T-helper 1 cell treated with Interleukin-12 subunit alpha and Interleukin-12 subunit beta and Interleukin-4 antibody, amounts not matched to agents 30 μg/mL and 1 μg/mL, for 36 hours (primary cell): ENCODE data around the gene CCT6B.
"Not testable (repeated sequence)": the region's sequence is repeated elsewhere in the genome, so short reads cannot be mapped to it uniquely, and the experiment has no call there.

Source experiments
- H3K27ac Mint-ChIP-seq: one replicate; pipeline ENCODE4 v1.8.0; 2021; ENCODE audit warnings: mild to moderate bottlenecking, mixed read lengths
- H3K27me3 Mint-ChIP-seq: one replicate; pipeline ENCODE4 v1.8.0; 2021; ENCODE audit warnings: low read depth, mixed read lengths
- H3K36me3 Mint-ChIP-seq: one replicate; pipeline ENCODE4 v1.8.0; 2021; ENCODE audit warnings: low read depth, mixed read lengths
- H3K4me1 Mint-ChIP-seq: one replicate; pipeline ENCODE4 v1.8.0; 2021; ENCODE audit warnings: low read depth, mixed read lengths
- H3K4me3 Mint-ChIP-seq: one replicate; pipeline ENCODE4 v1.8.0; 2021; ENCODE audit warnings: mild to moderate bottlenecking, moderate library complexity, mixed read lengths
- H3K9me3 Mint-ChIP-seq: one replicate; pipeline ENCODE4 v1.8.0; 2021; ENCODE audit warnings: mixed read lengths

CCT6B gene, protein sequence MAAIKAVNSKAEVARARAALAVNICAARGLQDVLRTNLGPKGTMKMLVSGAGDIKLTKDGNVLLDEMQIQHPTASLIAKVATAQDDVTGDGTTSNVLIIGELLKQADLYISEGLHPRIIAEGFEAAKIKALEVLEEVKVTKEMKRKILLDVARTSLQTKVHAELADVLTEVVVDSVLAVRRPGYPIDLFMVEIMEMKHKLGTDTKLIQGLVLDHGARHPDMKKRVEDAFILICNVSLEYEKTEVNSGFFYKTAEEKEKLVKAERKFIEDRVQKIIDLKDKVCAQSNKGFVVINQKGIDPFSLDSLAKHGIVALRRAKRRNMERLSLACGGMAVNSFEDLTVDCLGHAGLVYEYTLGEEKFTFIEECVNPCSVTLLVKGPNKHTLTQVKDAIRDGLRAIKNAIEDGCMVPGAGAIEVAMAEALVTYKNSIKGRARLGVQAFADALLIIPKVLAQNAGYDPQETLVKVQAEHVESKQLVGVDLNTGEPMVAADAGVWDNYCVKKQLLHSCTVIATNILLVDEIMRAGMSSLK

GRCh38 chr17:34961093-34961911 lies at the start of gene CCT6B, which contains the start of gene ZNF830:
Gene CCT6B (minus strand): TSS chr17:34961460. CDS start chr17:34961393, 67 bp downstream.
Gene ZNF830 (plus strand): TSS chr17:34961540. CDS start chr17:34961567, 27 bp downstream.
- Mint-ChIP-seq H3K27me3 (peaks cover under 1% of the 10 kb centered on the region), H3K4me1 (peaks cover 16% of the 10 kb centered on the region), H3K9me3 (peaks cover 7% of the 10 kb centered on the region), H3K36me3 (peaks cover 23% of the 10 kb centered on the region), H3K27ac (peak within 1 kb of the TSS; percentile 99), H3K4me3 (peak within 1 kb of the TSS; percentile 99)

DNA sequence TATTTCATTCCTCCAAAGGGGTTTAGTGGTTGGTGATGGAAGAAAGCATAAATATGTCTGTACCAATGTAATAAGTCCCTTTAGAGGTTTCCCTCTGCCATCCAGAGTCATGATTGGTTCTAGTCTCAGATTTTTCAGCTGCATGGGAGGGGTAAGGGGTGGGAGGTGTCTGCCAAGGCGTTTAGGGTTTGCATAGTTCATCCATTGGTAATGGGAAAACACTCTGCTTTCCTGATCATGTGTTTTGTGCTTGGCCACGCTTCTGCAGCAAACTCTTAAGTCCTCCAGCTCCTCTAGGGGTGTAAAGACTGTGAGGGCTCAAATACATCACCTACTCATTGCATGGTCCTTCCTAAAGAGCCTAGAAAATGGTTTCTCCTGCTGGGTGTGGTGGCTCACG lies 48.8 kb upstream of the CCT6B start:
- Mint-ChIP-seq H3K36me3 (peaks cover 50% of the 10 kb centered on the region), H3K27ac (no peak overlapping the region), H3K4me3 (no peak overlapping the region), H3K4me1 (peaks cover 2% of the 10 kb centered on the region), H3K9me3 (no peaks in the 10 kb centered on the region), H3K27me3 (no peaks in the 10 kb centered on the region)

GRCh38 chr17:35006961-35007360 lies 45.7 kb upstream of the CCT6B start:
- H3K4me1 Mint-ChIP-seq = peaks cover 2% of the 10 kb centered on the region
- H3K9me3 Mint-ChIP-seq = no peaks in the 10 kb centered on the region
- H3K27ac Mint-ChIP-seq = no peak overlapping the region
- no peak overlapping the region for H3K4me3 Mint-ChIP-seq
- no peaks in the 10 kb centered on the region for H3K27me3 Mint-ChIP-seq
- peaks cover 54% of the 10 kb centered on the region for H3K36me3 Mint-ChIP-seq

DNA sequence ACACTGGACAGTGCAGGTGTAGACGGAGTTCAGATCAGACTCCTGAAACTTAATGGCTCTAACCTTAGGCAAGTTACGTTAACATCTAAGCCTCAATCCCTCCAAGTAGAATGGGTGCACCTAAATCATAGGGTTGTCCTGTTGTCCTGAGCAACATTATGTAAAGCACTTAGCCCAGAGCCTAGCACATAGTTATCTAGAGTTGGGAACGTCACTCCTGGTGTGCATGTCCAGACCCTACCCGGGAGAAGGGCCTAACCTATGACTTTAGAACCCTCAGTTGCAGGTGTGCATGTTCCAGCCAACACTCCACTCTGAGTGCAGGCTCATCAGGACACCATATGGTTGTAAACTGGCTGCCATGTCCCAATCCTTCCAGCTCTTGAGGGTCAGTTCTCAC lies 45.1 kb upstream of the CCT6B start:
- H3K9me3 Mint-ChIP-seq = no peaks in the 10 kb centered on the region
- no peaks in the 10 kb centered on the region for H3K27me3 Mint-ChIP-seq
- H3K36me3 Mint-ChIP-seq = peaks cover 52% of the 10 kb centered on the region
- no peak overlapping the region for H3K27ac Mint-ChIP-seq
- H3K4me1 Mint-ChIP-seq = peaks cover 4% of the 10 kb centered on the region
- no peak overlapping the region for H3K4me3 Mint-ChIP-seq

GRCh38 chr17:35003778-35004177 lies 42.5 kb upstream of the CCT6B start:
- Mint-ChIP-seq H3K4me3 (no peak overlapping the region), H3K36me3 (peaks cover 41% of the 10 kb centered on the region), H3K27me3 (no peaks in the 10 kb centered on the region), H3K27ac (no peak overlapping the region), H3K4me1 (peaks cover 5% of the 10 kb centered on the region), H3K9me3 (no peaks in the 10 kb centered on the region)

DNA sequence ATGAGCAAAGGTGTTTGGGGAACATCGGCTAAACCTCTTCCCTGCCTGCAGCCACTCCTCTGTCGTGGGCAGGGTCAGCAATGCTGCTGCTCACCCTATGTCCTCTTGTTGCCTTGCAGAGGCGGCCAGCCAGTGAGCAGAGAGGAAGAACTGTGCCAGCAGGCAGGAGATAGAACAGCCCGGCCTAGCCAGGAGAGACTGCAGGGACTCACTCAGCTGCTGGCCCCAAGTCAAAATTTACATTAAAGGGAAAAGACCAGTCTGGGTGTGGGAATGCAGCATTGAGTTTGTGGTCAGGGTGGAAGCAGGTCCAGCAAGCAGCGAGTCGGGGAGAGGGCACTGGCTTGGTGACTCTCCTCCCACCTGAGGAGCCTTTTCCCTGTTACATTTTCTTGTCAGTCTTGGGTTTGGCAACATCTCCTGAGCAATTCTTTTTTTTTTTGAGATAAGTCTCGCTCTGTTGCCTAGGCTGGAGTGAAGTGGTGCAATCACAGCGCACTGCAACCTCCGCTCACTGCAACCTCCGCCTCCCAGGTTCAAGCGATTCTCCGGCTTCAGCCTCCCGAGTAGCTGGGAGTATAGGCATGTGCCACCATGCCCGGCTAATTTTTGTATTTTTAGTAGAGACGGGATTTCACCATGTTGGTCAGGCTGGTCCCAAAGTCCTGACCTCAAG lies 41.8 kb upstream of the CCT6B start:
- Mint-ChIP-seq H3K36me3 (peaks cover 43% of the 10 kb centered on the region), H3K27me3 (no peaks in the 10 kb centered on the region), H3K27ac (peak overlapping the region; percentile 26), H3K4me3 (no peak overlapping the region), H3K9me3 (no peaks in the 10 kb centered on the region), H3K4me1 (peaks cover 10% of the 10 kb centered on the region)

GRCh38 chr17:35001549-35001948 lies 40.3 kb upstream of the CCT6B start:
- H3K4me3 Mint-ChIP-seq = no peak overlapping the region
- no peaks in the 10 kb centered on the region for H3K27me3 Mint-ChIP-seq
- H3K36me3 Mint-ChIP-seq = peaks cover 38% of the 10 kb centered on the region
- H3K4me1 Mint-ChIP-seq = peaks cover 10% of the 10 kb centered on the region
- no peaks in the 10 kb centered on the region for H3K9me3 Mint-ChIP-seq
- H3K27ac Mint-ChIP-seq = no peak overlapping the region

DNA sequence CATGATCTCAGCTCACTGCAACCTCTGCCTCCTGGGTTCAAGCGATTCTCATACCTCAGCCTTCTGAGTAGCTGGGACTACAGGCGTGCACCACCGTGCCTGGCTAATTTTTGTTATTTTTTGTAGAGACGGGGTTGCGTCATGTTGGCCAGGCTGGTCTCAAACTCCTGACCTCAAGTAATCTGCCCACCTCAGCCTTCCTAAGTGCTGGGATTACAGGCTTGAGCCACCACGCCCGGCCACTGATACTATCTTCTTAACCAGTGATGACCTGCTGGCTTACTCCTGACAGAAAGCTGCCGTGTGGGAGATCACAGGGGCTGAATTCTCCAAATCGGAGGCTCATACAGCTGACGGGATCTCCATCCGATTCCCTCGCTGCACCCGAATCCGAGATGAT lies 39.7 kb upstream of the CCT6B start:
- not testable (repeated sequence) for H3K27ac Mint-ChIP-seq, H3K9me3 Mint-ChIP-seq, H3K27me3 Mint-ChIP-seq, H3K4me3 Mint-ChIP-seq
- Mint-ChIP-seq H3K4me1 (peaks cover 10% of the 10 kb centered on the region), H3K36me3 (peaks cover 40% of the 10 kb centered on the region)

GRCh38 chr17:34999456-34999855 lies 38.2 kb upstream of the CCT6B start:
- Mint-ChIP-seq H3K27ac (peak overlapping the region; percentile 14), H3K4me1 (peaks cover 8% of the 10 kb centered on the region), H3K9me3 (no peaks in the 10 kb centered on the region), H3K36me3 (peaks cover 31% of the 10 kb centered on the region), H3K27me3 (no peaks in the 10 kb centered on the region), H3K4me3 (no peak overlapping the region)

DNA sequence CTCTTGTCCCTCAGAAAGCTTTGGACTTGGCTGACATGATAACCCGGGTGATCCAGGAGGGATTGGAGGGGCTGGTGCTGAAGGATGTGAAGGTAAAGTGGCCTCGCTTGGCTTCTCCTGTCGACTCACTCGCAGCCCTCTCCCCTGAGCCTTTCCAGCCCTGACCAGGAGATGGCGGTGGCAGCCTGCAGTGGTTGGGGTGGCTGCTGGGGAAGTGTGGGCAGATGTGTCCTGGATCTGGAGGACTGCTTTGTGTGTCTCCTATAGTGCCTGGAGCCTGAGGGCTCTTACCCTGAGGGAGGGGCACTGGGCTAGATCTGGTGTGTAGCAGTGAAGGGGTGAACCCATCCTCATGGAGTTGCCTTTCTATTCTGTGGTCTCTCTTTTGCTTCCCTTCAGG lies 36.9 kb upstream of the CCT6B start:
- peaks cover 27% of the 10 kb centered on the region for H3K36me3 Mint-ChIP-seq
- peaks cover 9% of the 10 kb centered on the region for H3K4me1 Mint-ChIP-seq
- no peaks in the 10 kb centered on the region for H3K27me3 Mint-ChIP-seq
- H3K9me3 Mint-ChIP-seq = no peaks in the 10 kb centered on the region
- peak overlapping the region; percentile 69 for H3K27ac Mint-ChIP-seq
- H3K4me3 Mint-ChIP-seq = no peak overlapping the region

GRCh38 chr17:34997355-34997862 lies 36.1 kb upstream of the CCT6B start:
- Mint-ChIP-seq H3K36me3 (peaks cover 27% of the 10 kb centered on the region), H3K27ac (no peak overlapping the region)

DNA sequence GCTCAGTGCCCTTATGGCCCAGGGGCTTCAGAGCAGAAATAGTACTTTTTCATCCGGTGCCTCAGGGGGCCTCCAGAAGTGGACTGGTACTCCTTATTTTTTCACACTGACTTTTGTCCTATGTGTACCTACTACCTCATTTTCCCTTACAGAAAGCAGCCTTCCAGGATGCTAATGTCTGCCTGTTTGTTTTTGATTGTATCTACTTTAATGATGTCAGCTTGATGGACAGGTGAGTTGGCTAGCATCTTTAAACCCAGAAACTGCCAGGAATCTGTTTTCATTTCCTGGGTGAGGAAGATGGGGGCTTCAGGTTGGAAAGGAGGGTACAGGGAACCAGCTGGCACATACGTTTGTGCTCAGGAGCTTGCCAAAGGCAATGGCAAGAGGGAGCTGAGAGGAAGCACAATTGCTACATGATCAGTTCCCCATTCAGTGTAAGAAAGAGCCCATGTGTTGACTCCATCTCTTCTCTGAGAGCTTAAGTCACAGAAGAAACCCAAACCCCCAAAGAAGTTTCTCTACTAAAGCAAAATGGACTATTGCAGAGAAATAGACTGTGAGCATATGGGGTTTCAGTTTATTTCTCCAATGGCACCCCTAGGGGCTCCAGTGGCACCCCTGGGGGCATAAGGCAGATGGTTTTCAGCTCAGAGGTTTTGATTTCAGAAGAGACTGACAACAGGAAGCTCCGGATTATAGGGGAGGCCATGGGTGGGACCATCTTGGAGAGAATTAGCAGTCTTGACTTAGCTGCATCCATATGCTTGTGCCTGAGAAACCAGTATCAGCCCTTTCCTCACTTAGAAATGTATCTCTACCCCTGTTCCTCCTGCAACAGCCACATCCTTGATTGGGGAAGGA lies 35.4 kb upstream of the CCT6B start:
- Mint-ChIP-seq H3K27ac (no peak overlapping the region), H3K4me1 (peaks cover 17% of the 10 kb centered on the region), H3K9me3 (no peaks in the 10 kb centered on the region), H3K27me3 (no peaks in the 10 kb centered on the region), H3K4me3 (no peak overlapping the region), H3K36me3 (peaks cover 28% of the 10 kb centered on the region)

More at GRCh38 chr17:34997355-34997862, 36.1 kb upstream of the CCT6B start:
- Mint-ChIP-seq H3K27me3 (no peaks in the 10 kb centered on the region), H3K4me1 (peaks cover 16% of the 10 kb centered on the region), H3K4me3 (no peak overlapping the region), H3K9me3 (no peaks in the 10 kb centered on the region)

DNA sequence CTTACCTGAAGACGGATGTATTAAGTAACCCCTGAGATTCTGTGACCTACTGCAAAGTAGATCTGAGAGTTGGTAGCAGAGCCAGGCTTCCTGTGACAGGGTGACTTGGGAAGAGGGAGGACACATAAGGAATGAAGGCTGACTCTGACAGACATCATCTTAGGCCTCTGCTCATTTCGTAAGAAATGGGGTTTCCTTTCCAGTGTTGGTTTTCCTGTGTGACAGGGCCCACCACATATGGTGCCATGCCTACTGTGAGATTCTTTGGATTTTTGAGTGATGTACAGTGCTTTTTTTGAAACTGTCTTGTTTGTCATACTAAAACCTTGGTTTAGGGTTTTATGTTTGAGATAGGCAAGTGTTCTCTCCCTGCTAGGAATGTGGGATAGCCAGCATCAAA lies 31.8 kb upstream of the CCT6B start:
- Mint-ChIP-seq H3K4me3 (no peak overlapping the region), H3K4me1 (peaks cover 20% of the 10 kb centered on the region), H3K9me3 (no peaks in the 10 kb centered on the region), H3K27me3 (no peaks in the 10 kb centered on the region), H3K36me3 (peaks cover 39% of the 10 kb centered on the region), H3K27ac (no peak overlapping the region)
